Panc1 (cell line): ENCODE results near the gene SLC8A1. TPM values are rescaled to one million over a fixed set of nuclear protein-coding genes. Genes with fewer than 3 reads are reported as not detected.

Source experiments
- ATAC-seq: fragments of 200-7000 bp; cut with Tn5 transposase; 2 replicates; pipeline ENCODE4 v1.9.1; 2020; ENCODE audit warnings: mild to moderate bottlenecking, moderate library complexity
- BruUV-seq: library from RNA; stranded (reverse); fragments of 400-500 nt; replicated peaks from 2 replicates; lab custom pipeline; 2021; lab: Mats Ljungman, UMichigan
- CTCF ChIA-PET: fragments of 300-600 bp; sonication (Branson Sonifier 250); formaldehyde crosslinking; loops from one replicate; lab custom pipeline; 2022; ENCODE audit warnings: antibody characterized with exemption; lab: Charles Lee
- POLR2A ChIA-PET: fragments of 300-600 bp; sonication (Branson Sonifier 250); formaldehyde crosslinking; loops from one replicate; lab custom pipeline; 2022; ENCODE audit warnings: antibody characterized with exemption; lab: Charles Lee
- DNase-seq: peaks from one replicate; pipeline ENCODE4 v3.0.0-alpha.2; 2010; ENCODE audit warnings: low read depth, low spot score
- H3K27ac ChIP-seq: 2 replicates; pipeline ENCODE4 v1.5.1; 2011; ENCODE audit warnings: mild to moderate bottlenecking, low read length, inconsistent platforms
- H3K27me3 ChIP-seq: fragments of 200-500 bp; sonication (Bioruptor generic); 2 replicates; pipeline ENCODE4 v1.6.0; 2014; ENCODE audit warnings: low read length, inconsistent platforms; ENCODE audit not compliant: control insufficient read depth, insufficient read depth
- H3K36me3 ChIP-seq: fragments of 200-500 bp; sonication (Bioruptor generic); 2 replicates; pipeline ENCODE4 v1.5.1; 2014; ENCODE audit warnings: inconsistent platforms, mild to moderate bottlenecking, low read length, moderate library complexity; ENCODE audit not compliant: control insufficient read depth, insufficient read depth
- H3K4me1 ChIP-seq: 2 replicates; pipeline ENCODE4 v1.5.1; 2011; ENCODE audit warnings: inconsistent platforms, mild to moderate bottlenecking, low read length, moderate library complexity; ENCODE audit not compliant: control insufficient read depth, insufficient read depth
- H3K4me3 ChIP-seq, 2 experiments: 2 replicates each; pipeline ENCODE4 v1.5.1; 2011 to 2012; ENCODE audit warnings: low read depth in 2 of 2, low read length in 2 of 2, mild to moderate bottlenecking in 2 of 2, inconsistent platforms in 1 of 2, moderate library complexity in 1 of 2
- H3K9me3 ChIP-seq: fragments of 200-500 bp; sonication (Bioruptor generic); 2 replicates; pipeline ENCODE4 v1.5.1; 2014; ENCODE audit warnings: low read depth, mild to moderate bottlenecking, inconsistent platforms, low read length, moderate library complexity; ENCODE audit not compliant: control insufficient read depth, insufficient read depth
- CTCF ChIP-seq: fragments of 450-650 bp; IDR thresholded peaks from 2 replicates; pipeline ENCODE4 v1.5.1; 2017; ENCODE audit warnings: mild to moderate bottlenecking
- POLR2AphosphoS5 ChIP-seq: IDR thresholded peaks from 2 replicates; pipeline ENCODE4 v1.6.1; 2012; ENCODE audit warnings: mild to moderate bottlenecking, low read depth, low read length, moderate library complexity
- REST ChIP-seq, 2 experiments: IDR thresholded peaks; 2 replicates each; pipeline ENCODE4 v1.6.1; 2011 to 2012; ENCODE audit warnings: low read depth in 2 of 2, control low read depth in 1 of 2, low read length in 1 of 2, mild to moderate bottlenecking in 1 of 2, moderate library complexity in 1 of 2; ENCODE audit not compliant: insufficient read depth in 1 of 2
- SIN3A ChIP-seq: IDR thresholded peaks from 2 replicates; pipeline ENCODE4 v1.6.1; 2012; ENCODE audit warnings: low read depth, mild to moderate bottlenecking, low read length, moderate library complexity, borderline replicate concordance; ENCODE audit not compliant: insufficient read depth
- TCF7L2 ChIP-seq: IDR thresholded peaks from 2 replicates; pipeline ENCODE4 v1.6.1; 2011; ENCODE audit warnings: mild to moderate bottlenecking, low read depth, low read length, inconsistent platforms
- in situ Hi-C: cut with HindIII; loops from 2 replicates; pipeline ENCODE4 v1.10.0; 2016; ENCODE audit warnings: low sequenced_read_pairs, low pct_unique_long_range_greater_than_20kb
- intact Hi-C: fragments of 100-400 bp; cut with micrococcal nuclease; formaldehyde crosslinking; loops from one replicate; pipeline ENCODE4 v1.10.0; 2022; ENCODE audit not compliant: unreplicated experiment
- total RNA-seq: library from RNA; stranded (reverse); gene quantifications from one replicate; pipeline ENCODE4 v1.2.1, GENCODE V29; 2021; ENCODE audit not compliant: unreplicated experiment

The SLC8A1 gene
- total RNA-seq, 1 experiment from 2014 or later, result 0.59 TPM

GRCh38 chr2:40251137-40251536 lies 200.8 kb downstream of the SLC8A1 start:
- Histone ChIP-seq H3K4me1 (no peaks in the 10 kb centered on the region), H3K4me3 (no peak overlapping the region), H3K36me3 (no peaks in the 10 kb centered on the region), H3K27me3 (no peaks in the 10 kb centered on the region), H3K9me3 (no peaks in the 10 kb centered on the region), H3K27ac (no peak overlapping the region)
- ATAC-seq (no peak), DNase-seq (no peak)
- in situ Hi-C loops (no loop called here), intact Hi-C loops (no loop called here)
- TF ChIP-seq CTCF, result no peak
- TF ChIP-seq TCF7L2, result no peak
- TF ChIP-seq POLR2AphosphoS5, result no peak
- no peak for TF ChIP-seq SIN3A
- TF ChIP-seq REST (IDR thresholded peaks at IDR 0.05; ENCODE audit: insufficient read depth in 1 of 2, low read depth in 2 of 2, low read length in 1 of 2), result no peak
- CTCF ChIA-PET, result no interaction called here
- POLR2A ChIA-PET, result no interaction called here
- BruUV-seq, result no TSS peak

GRCh38 chr2:40249577-40249976 lies 202.3 kb downstream of the SLC8A1 start:
- CTCF ChIA-PET, result no interaction called here
- in situ Hi-C loops, result no loop called here
- POLR2A ChIA-PET, result no interaction called here

GRCh38 chr2:40248294-40248693 lies 203.6 kb downstream of the SLC8A1 start:
- BruUV-seq, result no TSS peak
- intact Hi-C loops, result no loop called here
- POLR2A ChIA-PET, result no interaction called here

More at GRCh38 chr2:40249577-40249976, 202.3 kb downstream of the SLC8A1 start:
- DNase-seq, result no peak
- Histone ChIP-seq H3K9me3 (no peaks in the 10 kb centered on the region), H3K27me3 (no peaks in the 10 kb centered on the region), H3K4me1 (no peaks in the 10 kb centered on the region), H3K4me3 (no peak overlapping the region), H3K36me3 (no peaks in the 10 kb centered on the region), H3K27ac (no peak overlapping the region)
- no peak for TF ChIP-seq TCF7L2
- no peak for ATAC-seq
- intact Hi-C loops, result no loop called here
- BruUV-seq, result no TSS peak

More at GRCh38 chr2:40248294-40248693, 203.6 kb downstream of the SLC8A1 start:
- no peaks in the 10 kb centered on the region for H3K27me3 ChIP-seq
- no peak overlapping the region for H3K4me3 ChIP-seq
- CTCF ChIA-PET, result no interaction called here
- H3K9me3 ChIP-seq, result no peaks in the 10 kb centered on the region
- DNase-seq (no peak), ATAC-seq (no peak)
- no peak for TF ChIP-seq CTCF
- no peak for TF ChIP-seq POLR2AphosphoS5
- no peak for TF ChIP-seq SIN3A
- no peak for TF ChIP-seq TCF7L2
- TF ChIP-seq REST (IDR thresholded peaks at IDR 0.05; ENCODE audit: insufficient read depth in 1 of 2, low read depth in 2 of 2, low read length in 1 of 2), result no peak
- H3K4me1 ChIP-seq, result no peaks in the 10 kb centered on the region
- in situ Hi-C loops, result no loop called here
- H3K27ac ChIP-seq, result no peak overlapping the region
- H3K36me3 ChIP-seq, result no peaks in the 10 kb centered on the region
